Stimulated activated CD8-positive, alpha-beta memory T cell treated with anti-CD3 and anti-CD28 coated beads, Interleukin-4, amount 100 ng/mL, for 48 hours (primary cell): ENCODE results near the gene PAFAH1B2.

Source experiments
- DNase-seq: peaks from one replicate; pipeline ENCODE4 v3.0.0-alpha.2; 2020

Gene PAFAH1B2

GRCh38 chr11:117225553-117226170 lies 81.6 kb downstream of the PAFAH1B2 start:
- no peak for DNase-seq
